ENCODE data around the gene BIRC5.
"Not testable (repeated sequence)": the region's sequence is repeated elsewhere in the genome, so short reads cannot be mapped to it uniquely, and the experiment has no call there.

Gene BIRC5

GRCh38 chr17:78252111-78252634, 38.1 kb downstream of the BIRC5 start:
- H3K4me3 ChIP-seq (ENCODE audit: low read depth, low read length): no peak overlapping the region
- in situ Hi-C loops (cut with HindIII; ENCODE audit: low sequenced_read_pairs): no loop called here
- DNase-seq (ENCODE audit: low read depth): no peak
- TF ChIP-seq CTCF (IDR thresholded peaks at IDR 0.05; ENCODE audit: low read depth, low read length, missing control alignments): no peak

- H3K4me3 ChIP-seq (ENCODE audit: low read depth, low read length): no peak overlapping the region
- no peak for DNase-seq (ENCODE audit: low read depth)
- no peak for TF ChIP-seq CTCF (IDR thresholded peaks at IDR 0.05; ENCODE audit: low read depth, low read length, missing control alignments)
- in situ Hi-C loops (cut with HindIII; ENCODE audit: low sequenced_read_pairs): no loop called here
These were observed 38.9 kb downstream of the BIRC5 start for GRCh38 chr17:78252701-78253635.

GRCh38 chr17:78253636-78253945, 39.5 kb downstream of the BIRC5 start:
- H3K4me3 ChIP-seq (ENCODE audit: low read depth, low read length): peak overlapping the region; percentile 79
- in situ Hi-C loops (cut with HindIII; ENCODE audit: low sequenced_read_pairs); DNase-seq (ENCODE audit: low read depth): not testable (repeated sequence)

- peak overlapping the region; percentile 79 for H3K4me3 ChIP-seq (ENCODE audit: low read depth, low read length)
- DNase-seq (ENCODE audit: low read depth): peak; percentile 38
- no peak for TF ChIP-seq CTCF (IDR thresholded peaks at IDR 0.05; ENCODE audit: low read depth, low read length, missing control alignments)
- in situ Hi-C loops (cut with HindIII; ENCODE audit: low sequenced_read_pairs): no loop called here
These were observed 40.1 kb downstream of the BIRC5 start for GRCh38 chr17:78253946-78254672.

- DNase-seq (ENCODE audit: low read depth): no peak
- no peak overlapping the region for H3K4me3 ChIP-seq (ENCODE audit: low read depth, low read length)
- in situ Hi-C loops (cut with HindIII; ENCODE audit: low sequenced_read_pairs): loop anchor here (5.0 kb wide), 1 partner anchor 58 kb away; no protein-coding TSS in a partner anchor
- no peak for TF ChIP-seq CTCF (IDR thresholded peaks at IDR 0.05; ENCODE audit: low read depth, low read length, missing control alignments)
These were observed 41.1 kb downstream of the BIRC5 start for GRCh38 chr17:78255029-78255656.

DNA sequence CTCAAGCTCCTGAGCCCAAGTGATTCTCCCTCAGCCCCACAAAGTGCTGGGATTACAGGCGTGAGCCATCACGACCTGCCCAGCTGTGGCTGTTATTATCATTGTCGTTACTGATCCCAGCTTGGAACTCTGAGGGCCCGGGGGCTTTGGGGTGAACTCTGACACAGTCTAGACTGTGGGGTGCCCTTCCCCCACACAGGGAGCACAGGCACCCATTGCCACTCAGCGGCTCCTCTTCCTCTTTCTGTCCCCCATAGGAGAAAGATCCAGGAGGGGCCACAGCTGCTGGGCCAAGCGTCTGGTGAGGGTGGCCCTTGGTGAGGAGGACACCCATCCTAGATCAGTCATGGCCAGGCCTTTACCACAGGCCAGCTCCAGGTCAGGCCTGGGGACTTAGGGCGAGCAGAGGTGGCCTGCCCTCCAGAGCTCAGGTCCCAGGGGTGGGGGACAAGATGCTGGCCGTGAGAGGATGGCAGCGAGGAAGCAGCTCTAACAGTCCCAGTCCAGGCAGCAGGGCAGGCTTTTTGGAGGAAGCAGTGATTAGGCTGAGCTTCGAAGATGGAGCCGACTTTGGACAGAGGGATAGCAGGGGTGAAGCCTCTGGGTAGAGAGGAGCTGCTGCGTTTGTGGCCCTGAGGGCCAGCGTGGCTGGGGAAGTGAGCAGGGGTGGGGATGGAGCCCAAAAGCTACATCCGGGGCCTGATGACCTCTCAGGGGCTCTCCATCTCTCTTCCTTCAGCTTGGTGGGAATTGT, 42.1 kb downstream of the BIRC5 start:
- no peak overlapping the region for H3K4me3 ChIP-seq (ENCODE audit: low read depth, low read length)
- no peak for TF ChIP-seq CTCF (IDR thresholded peaks at IDR 0.05; ENCODE audit: low read depth, low read length, missing control alignments)
- in situ Hi-C loops (cut with HindIII; ENCODE audit: low sequenced_read_pairs): loop anchor here (5.0 kb wide), 1 partner anchor 59 kb away; no protein-coding TSS in a partner anchor
- DNase-seq (ENCODE audit: low read depth): no peak
